GM03348 (cell line): ENCODE data around the gene TNFSF18.
A peak's percentile ranks its signal among the peaks of the same experiment; 100 is the strongest.

ENCODE experiments used
- DNase-seq: peaks from one replicate; pipeline ENCODE4 v3.0.0; 2012; ENCODE audit warnings: low spot score

Gene TNFSF18

GRCh38 chr1:173038875-173039554 lies 11.7 kb downstream of the TNFSF18 start:
- DNase-seq = no peak

- no peak for DNase-seq
These were observed 26.2 kb downstream of the TNFSF18 start for GRCh38 chr1:173024543-173024942.

GRCh38 chr1:173023343-173023742 lies 27.4 kb downstream of the TNFSF18 start:
- no peak for DNase-seq

- DNase-seq = no peak
These were observed 30.5 kb downstream of the TNFSF18 start for GRCh38 chr1:173020138-173020750.

- no peak for DNase-seq
These were observed 32.9 kb downstream of the TNFSF18 start for GRCh38 chr1:173017792-173018191.

- no peak for DNase-seq
These were observed 34.3 kb downstream of the TNFSF18 start for GRCh38 chr1:173016419-173016818.

- DNase-seq = no peak
These were observed 35.1 kb downstream of the TNFSF18 start for GRCh38 chr1:173015629-173016028.

GRCh38 chr1:173014160-173014559 lies 36.6 kb downstream of the TNFSF18 start:
- DNase-seq = no peak

GRCh38 chr1:173012126-173012525 lies 38.6 kb downstream of the TNFSF18 start:
- DNase-seq = no peak

GRCh38 chr1:173009597-173009996 lies 41.1 kb downstream of the TNFSF18 start:
- no peak for DNase-seq

GRCh38 chr1:173005196-173005864 lies 45.4 kb downstream of the TNFSF18 start:
- no peak for DNase-seq

GRCh38 chr1:173002891-173003838 lies 47.6 kb downstream of the TNFSF18 start:
- peak; percentile 24 for DNase-seq

- no peak for DNase-seq
These were observed 51.4 kb downstream of the TNFSF18 start for GRCh38 chr1:172999349-172999748.

GRCh38 chr1:172997941-172998361 lies 52.8 kb downstream of the TNFSF18 start:
- no peak for DNase-seq

- DNase-seq = peak; percentile 62
These were observed 57.1 kb downstream of the TNFSF18 start for GRCh38 chr1:172993640-172994039.

GRCh38 chr1:172991674-172992400 lies 58.9 kb downstream of the TNFSF18 start:
- no peak for DNase-seq

GRCh38 chr1:172990598-172991215 lies 60.0 kb downstream of the TNFSF18 start:
- DNase-seq = peak; percentile 71
